Left forelimb (tissue), 1 donor: ENCODE measurements around the gene ADCY9.
"Not testable (repeated sequence)": the region's sequence is repeated elsewhere in the genome, so short reads cannot be mapped to it uniquely, and the experiment has no call there.

Experiments
- DNase-seq: peaks from one replicate; pipeline ENCODE4 v3.0.0-alpha.2; 2018; ENCODE audit warnings: low spot score

The ADCY9 gene

GRCh38 chr16:4116325-4117249, at the start of gene ADCY9:
Gene ADCY9 (minus strand): TSS chr16:4116442. CDS start chr16:4115442, 1,000 bp downstream.
- peak; percentile 85 for DNase-seq

DNA sequence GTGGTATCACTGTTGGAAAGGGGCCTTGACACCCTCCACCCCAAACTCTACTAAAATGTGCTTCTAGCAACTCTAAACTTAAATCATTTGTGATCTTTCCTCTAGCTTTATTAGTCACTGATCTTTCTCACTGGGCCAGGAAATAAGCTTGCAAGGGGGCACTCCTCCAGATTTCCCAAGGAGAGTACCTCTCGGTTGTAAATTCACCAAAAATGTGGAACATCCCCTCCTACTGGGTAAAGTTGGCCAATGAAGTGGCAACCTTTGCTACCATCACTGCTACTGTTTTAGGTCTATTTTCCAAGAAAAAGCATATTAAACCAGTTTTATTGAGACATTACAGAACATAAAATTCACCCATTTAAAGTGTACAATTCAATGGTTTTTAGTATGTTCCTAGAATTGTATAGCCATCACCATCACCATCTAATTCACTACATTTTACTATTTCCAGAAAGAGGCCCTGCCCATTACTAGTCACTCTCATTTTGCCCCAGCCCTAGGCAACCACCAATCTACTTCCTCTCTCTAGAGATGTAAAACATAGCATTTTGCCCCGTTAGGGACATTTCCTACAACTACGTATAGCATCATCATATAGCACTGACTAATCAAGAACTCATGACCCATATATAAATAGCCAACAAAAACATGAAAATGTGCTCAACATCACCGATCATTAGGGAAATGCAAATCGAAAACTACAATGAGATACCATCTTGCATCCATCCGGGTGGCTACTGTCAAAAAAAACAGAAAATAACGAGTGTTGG, 44.6 kb upstream of the ADCY9 start:
- no peak for DNase-seq

GRCh38 chr16:4159726-4160125, 43.5 kb upstream of the ADCY9 start:
- no peak for DNase-seq

DNA sequence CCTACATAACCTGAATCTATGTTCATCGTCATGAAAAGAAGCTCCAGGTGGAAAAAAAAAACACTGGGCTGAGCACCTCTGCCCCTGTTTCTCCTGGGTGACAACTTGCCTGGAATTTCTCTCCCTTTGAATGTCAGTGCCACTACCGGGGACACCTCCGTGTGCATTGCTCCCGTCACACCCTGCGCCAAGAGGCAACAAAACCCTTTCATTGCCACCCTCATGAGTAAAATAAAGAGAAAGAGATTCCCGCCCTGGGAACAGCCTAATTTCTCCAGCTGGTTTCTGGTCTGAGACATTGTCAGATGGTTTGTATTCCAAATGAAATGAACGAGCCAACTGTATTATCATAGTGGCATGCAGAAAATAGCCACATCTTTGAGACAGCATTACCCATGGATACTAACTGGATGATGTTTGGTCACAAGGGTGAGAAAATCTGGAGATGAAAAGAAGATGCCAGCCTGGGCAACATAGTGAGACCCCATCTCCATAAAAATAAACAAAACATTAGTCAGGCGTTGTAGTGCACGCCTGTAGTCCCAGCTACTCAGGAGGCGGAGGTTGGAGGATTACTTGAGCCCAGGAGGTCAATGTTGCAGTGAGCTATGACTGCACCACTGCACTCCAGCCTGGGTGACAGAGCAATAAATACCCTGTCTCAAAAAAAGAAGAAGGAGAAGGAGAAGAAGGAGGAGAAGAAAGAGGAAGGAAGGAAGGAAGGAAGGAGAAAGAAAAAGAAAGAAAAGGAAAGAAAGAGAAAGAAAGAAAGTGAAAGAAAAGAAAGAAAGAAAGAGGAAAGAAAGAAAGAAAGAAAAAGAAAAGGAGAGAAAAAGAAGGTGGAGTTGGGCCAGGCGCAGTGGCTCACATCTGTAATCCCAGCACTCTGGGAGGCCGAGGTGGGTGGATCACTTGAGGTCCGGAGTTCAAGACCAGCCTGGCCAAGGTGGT, 42.2 kb upstream of the ADCY9 start:
- DNase-seq: no peak

- DNase-seq: no peak
These were observed 41.2 kb upstream of the ADCY9 start for GRCh38 chr16:4157376-4157825.

DNA sequence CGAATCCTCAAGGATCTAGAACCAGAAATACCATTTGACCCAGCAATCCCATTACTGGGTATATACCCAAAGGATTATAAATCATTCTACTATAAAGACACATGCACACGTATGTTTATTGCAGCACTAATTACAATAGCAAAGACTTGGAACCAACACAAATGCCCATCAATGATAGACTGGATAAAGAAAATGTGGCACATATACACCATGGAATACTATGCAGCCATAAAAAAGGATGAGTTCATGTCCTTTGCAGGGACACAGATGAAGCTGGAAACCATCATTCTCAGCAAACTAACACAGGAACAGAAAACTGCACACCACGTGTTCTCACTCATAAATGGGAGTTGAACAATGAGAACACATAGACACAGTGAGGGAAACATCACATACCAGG, 40.3 kb upstream of the ADCY9 start:
- DNase-seq: not testable (repeated sequence)

DNA sequence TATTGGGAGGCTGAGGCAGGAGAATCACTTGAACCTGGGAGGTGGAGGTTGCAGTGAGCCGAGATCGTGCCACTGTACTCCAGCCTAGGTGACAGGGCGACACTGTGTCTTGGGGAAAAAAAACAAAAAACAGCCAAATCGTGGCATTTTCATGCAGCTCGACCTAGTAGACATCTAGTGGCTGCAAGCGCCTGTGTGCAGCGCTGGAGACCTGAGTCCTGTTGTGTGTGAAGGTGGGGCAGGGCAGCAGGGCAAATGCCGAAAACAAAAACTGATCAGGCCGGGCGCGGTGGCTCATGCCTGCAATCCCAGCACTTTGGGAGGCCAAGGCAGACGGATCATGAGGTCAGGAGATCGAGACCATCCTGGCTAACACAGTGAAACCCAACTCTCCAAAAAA, 37.1 kb upstream of the ADCY9 start:
- not testable (repeated sequence) for DNase-seq

GRCh38 chr16:4152267-4152666, 36.0 kb upstream of the ADCY9 start:
- DNase-seq: no peak

DNA sequence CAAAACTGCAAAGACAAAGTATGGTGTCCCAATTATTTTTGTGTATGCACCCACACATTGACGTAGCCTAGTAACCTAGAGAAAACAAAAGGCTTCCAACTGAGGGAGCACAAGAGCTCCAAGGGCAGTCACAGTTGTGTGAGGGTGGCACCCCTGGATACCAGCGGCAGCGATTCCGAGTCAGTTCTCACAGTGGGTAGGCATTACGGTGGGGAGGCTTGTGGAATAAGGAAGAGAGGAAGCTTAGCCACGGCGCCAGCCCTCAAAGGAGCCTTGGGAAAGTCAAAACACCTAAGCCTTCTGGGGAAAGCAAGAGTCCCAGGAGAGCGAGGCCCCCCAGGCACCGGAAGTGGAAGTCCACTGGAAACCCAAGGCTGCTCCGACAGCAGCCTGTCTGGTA, 31.0 kb upstream of the ADCY9 start:
- no peak for DNase-seq

- no peak for DNase-seq
These were observed 26.0 kb upstream of the ADCY9 start for GRCh38 chr16:4142268-4142667.

DNA sequence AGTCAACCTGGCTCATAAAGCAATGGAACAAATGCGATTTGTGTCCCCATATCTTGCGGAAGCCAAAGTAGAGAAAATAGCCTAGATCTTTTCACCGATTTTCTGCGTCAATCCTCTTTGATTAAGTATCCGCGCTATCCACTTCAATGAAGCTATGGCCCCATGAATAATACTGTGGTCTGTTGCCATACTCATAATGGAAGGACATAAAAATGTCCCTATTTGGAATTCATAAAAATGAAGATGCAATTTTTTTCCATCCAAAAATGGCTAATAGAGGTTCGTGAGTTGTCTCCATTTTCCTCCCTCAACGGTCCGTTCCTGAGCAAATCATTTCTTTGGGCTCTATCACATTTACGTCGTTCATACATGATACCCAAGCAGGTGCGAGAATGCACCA, 25.4 kb upstream of the ADCY9 start:
- no peak for DNase-seq

DNA sequence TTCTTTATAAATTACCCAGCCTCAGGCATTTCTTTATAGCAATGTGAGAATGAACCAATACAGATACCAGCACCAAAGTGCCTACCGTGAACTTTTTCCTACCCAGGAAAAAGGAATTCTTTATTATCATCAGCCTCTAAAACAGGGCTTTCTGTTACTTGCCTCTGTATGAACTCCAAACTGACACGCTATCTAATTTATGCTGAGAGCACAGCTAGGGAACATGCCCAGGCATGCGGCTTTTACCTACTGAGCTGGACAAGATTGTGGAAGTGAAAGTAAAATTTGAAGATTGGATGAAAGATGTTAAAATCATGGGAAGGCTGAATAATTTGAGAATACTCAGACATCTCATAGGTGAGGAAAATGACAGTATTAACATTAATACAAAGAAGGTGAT, 24.4 kb upstream of the ADCY9 start:
- no peak for DNase-seq

- no peak for DNase-seq
These were observed 23.7 kb upstream of the ADCY9 start for GRCh38 chr16:4139968-4140367.

DNA sequence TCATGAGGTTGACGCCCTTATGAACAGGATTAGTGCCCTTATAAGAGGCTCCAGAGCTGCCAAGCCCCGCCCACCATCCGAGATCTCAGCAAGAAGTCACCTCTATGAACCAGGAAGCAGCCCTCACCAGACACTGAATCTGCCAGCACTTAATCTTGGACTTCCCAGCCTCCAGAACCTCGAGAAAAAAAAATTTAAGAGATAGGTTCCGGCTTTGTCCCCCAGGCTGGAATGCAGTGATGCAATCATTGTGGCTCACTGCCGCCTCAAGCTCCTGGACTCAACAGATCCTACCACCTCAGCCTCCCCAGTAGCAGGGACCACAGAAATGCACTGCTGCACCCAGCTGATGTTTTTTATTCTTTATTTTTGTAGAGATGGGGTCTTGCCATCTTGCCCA, 22.5 kb upstream of the ADCY9 start:
- no peak for DNase-seq

GRCh38 chr16:4137438-4137837, 21.2 kb upstream of the ADCY9 start:
- DNase-seq: no peak

- DNase-seq: no peak
These were observed 20.1 kb upstream of the ADCY9 start for GRCh38 chr16:4136229-4136813.

DNA sequence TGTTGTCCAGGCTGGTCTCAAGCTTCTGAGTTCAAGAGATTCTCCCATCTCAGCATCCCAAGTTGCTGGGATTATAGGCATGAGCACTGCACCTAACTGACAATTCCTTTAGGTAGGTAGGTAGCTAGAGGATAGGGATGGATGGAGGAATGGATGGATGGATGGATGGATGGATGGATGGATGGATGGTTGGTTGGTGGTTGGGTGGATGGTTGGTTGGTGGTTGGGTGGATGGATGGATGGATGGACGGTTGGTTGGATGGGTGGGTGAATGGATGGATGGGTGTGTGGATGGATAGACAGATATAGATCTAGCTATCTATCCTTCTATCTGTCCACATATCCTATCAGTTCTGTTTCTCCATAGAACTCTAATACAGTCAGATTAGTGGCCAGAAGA, 19.3 kb upstream of the ADCY9 start:
- no peak for DNase-seq

DNA sequence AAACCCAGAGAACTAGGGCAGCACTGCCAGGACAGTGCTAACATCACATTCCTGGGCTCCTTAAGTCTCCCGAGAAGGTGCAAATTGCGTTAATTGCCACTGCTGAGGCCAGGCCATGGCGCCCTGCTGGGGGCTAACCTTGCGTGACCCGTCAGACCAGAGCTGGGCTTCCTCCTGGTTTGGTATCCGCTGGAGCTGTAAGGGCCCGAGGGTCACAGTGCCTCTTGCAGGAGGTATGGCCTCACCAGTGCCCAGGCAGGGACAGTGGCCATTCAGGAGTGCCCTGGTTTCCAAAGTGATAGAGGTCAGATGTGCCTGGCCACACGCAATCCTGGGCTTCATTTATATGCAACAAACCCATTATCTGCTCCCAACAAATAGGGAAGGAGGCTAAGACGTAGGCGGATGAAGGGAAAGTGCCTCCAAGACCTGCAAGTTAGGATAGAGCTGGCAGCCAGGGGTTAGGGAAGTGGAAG, 17.7 kb upstream of the ADCY9 start:
- no peak for DNase-seq

GRCh38 chr16:4131621-4132020, 15.4 kb upstream of the ADCY9 start:
- no peak for DNase-seq

DNA sequence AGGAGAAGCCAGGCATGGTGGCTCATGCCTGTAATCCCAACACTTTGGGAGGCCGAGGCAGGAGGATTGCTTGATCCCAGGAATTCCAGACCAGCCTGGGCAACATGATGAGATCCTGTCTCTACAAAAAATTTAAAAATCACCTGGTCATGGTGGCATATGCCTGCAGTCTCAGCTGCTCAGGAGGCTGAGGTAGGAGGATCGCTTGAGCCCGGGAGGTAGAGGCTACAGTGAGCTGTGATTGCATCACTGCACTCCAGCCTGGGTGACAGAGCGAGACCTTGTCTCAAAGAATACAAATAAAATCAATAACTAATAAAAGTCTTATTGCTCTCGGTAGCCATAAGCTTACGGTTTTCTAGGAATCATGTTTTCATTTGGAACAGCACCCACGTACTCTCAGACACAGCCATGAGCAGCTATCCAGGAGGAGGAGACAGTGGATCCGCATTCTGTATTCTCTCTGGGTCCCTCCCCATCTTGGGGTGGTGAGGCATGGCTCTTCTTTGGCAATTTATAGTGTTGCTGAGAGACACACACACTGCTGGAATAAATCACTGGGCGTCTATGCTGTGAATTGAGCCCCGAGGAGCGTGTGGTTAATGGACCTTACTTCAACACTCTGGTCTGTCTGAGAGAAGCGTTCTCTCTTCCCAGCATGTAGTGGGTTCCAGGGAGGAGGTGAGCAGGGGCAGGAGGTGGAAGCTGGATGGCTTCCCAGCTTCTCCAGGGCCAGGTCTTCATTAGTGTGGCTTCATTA, 8.5 kb upstream of the ADCY9 start:
- no peak for DNase-seq
